PC-9 (cell line): ENCODE measurements around the gene CDK11B. TPM values are rescaled to one million over a fixed set of nuclear protein-coding genes. Genes with fewer than 3 reads are reported as not detected.

Experiments used
- BruUV-seq: library from RNA; stranded (reverse); fragments of 400-500 nt; replicated peaks from 2 replicates; lab custom pipeline; 2021; lab: Mats Ljungman, UMichigan
- CTCF ChIA-PET: fragments of 300-600 bp; sonication (Branson Sonifier 250); formaldehyde crosslinking; loops from one replicate; lab custom pipeline; 2022; ENCODE audit warnings: antibody characterized with exemption; lab: Charles Lee
- POLR2A ChIA-PET: fragments of 300-600 bp; sonication (Branson Sonifier 250); formaldehyde crosslinking; loops from one replicate; lab custom pipeline; 2022; ENCODE audit warnings: antibody characterized with exemption; ENCODE audit not compliant: unreplicated experiment; lab: Charles Lee
- DNase-seq, 2 experiments: peaks; one replicate each; pipeline versions ENCODE4 v3.0.0 to v3.0.0-alpha.2; 2015 to 2022; ENCODE audit warnings: mixed read lengths in 1 of 2
- H2AFZ ChIP-seq: fragments of 200-600 bp; sonication (generic); 2 replicates; pipeline ENCODE4 v1.8.1; 2017; ENCODE audit warnings: antibody characterized with exemption
- H3F3A ChIP-seq: fragments of 200-600 bp; sonication (generic); 2 replicates; pipeline ENCODE4 v1.8.1; 2017; ENCODE audit warnings: antibody characterized with exemption, mild to moderate bottlenecking, low read depth; ENCODE audit not compliant: insufficient read depth
- H3K27ac ChIP-seq: fragments of 200-600 bp; sonication (generic); 2 replicates; pipeline ENCODE4 v1.6.1; 2016; ENCODE audit warnings: mixed run types
- H3K27me3 ChIP-seq: fragments of 200-600 bp; sonication (generic); 2 replicates; pipeline ENCODE4 v1.6.1; 2016; ENCODE audit warnings: low read depth, mixed run types; ENCODE audit not compliant: insufficient read depth
- H3K36me3 ChIP-seq: fragments of 200-600 bp; sonication (generic); 2 replicates; pipeline ENCODE4 v1.6.1; 2016; ENCODE audit warnings: low read depth, mixed run types
- H3K4me1 ChIP-seq: fragments of 200-600 bp; sonication (generic); replicated peaks from 2 replicates; pipeline ENCODE4 v1.6.1; 2016; ENCODE audit warnings: mixed run types; ENCODE audit not compliant: insufficient read depth
- H3K4me2 ChIP-seq: fragments of 200-600 bp; sonication (generic); 2 replicates; pipeline ENCODE4 v1.6.1; 2017; ENCODE audit warnings: mixed run types
- H3K4me3 ChIP-seq: fragments of 200-600 bp; sonication (generic); 2 replicates; pipeline ENCODE4 v1.6.1; 2016; ENCODE audit warnings: mixed run types
- H3K79me2 ChIP-seq: fragments of 200-600 bp; sonication (generic); 2 replicates; pipeline ENCODE4 v1.6.1; 2017; ENCODE audit warnings: low read depth, mixed run types
- H3K9me2 ChIP-seq: fragments of 200-600 bp; sonication (generic); 2 replicates; pipeline ENCODE4 v1.8.1; 2017; ENCODE audit warnings: mild to moderate bottlenecking; ENCODE audit not compliant: insufficient read depth
- H3K9me3 ChIP-seq: fragments of 200-600 bp; sonication (generic); 2 replicates; pipeline ENCODE4 v1.8.1; 2016; ENCODE audit warnings: low read depth; ENCODE audit not compliant: insufficient read depth
- H4K20me1 ChIP-seq: fragments of 200-600 bp; sonication (generic); 2 replicates; pipeline ENCODE4 v1.8.1; 2017; ENCODE audit not compliant: insufficient read depth
- EZH2 ChIP-seq: fragments of 200-600 bp; sonication (generic); IDR thresholded peaks from 2 replicates; pipeline ENCODE4 v1.8.0; 2017; ENCODE audit warnings: antibody characterized with exemption, low read depth
- intact Hi-C: fragments of 100-400 bp; cut with micrococcal nuclease; formaldehyde crosslinking; loops from one replicate; pipeline ENCODE4 v1.10.0; 2022; ENCODE audit not compliant: unreplicated experiment
- total RNA-seq: library from RNA; stranded (reverse); gene quantifications from 2 replicates; pipeline ENCODE4 v1.2.3, GENCODE V29; 2021
- TF ChIP-seq, protein P1 (sequence below): fragments of 200-600 bp; sonication (generic); conservative IDR thresholded peaks from 2 replicates; pipeline ENCODE4 v1.6.1; 2017; ENCODE audit warnings: mixed run types, antibody characterized with exemption, mild to moderate bottlenecking, moderate library complexity

CDK11B gene
- total RNA-seq, 1 experiment from 2014 or later = 21.2 TPM

DNA sequence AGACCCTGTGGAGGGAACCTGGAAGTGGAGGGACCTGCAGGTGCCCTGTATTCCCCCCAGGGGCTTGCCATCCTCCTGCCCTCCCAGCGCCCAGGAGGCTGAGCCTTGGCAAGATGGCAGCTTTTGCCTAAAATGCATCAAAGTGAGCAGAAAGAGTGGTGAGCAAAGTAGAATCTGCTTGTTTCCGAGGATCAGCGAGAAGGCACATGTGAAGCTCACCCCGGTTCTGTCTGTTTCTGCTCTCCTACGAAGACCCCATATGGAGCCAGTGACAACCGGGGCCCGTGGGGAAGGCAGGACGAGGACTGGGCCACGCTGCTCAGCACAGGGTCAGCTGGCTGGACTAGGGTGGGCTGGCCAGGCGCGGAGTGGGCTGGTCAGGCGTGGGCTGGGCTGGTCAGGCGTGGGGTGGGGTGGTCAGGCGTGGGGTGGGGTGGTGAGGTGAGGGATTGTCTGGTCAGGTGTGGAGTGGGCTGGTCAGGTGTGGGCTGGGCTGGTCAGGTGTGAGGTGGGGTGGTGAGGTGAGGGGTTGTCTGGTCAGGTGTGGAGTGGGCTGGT, 53.7 kb downstream of the CDK11B start:
- no peak overlapping the region for H2AFZ ChIP-seq
- TF ChIP-seq, protein P1, sequence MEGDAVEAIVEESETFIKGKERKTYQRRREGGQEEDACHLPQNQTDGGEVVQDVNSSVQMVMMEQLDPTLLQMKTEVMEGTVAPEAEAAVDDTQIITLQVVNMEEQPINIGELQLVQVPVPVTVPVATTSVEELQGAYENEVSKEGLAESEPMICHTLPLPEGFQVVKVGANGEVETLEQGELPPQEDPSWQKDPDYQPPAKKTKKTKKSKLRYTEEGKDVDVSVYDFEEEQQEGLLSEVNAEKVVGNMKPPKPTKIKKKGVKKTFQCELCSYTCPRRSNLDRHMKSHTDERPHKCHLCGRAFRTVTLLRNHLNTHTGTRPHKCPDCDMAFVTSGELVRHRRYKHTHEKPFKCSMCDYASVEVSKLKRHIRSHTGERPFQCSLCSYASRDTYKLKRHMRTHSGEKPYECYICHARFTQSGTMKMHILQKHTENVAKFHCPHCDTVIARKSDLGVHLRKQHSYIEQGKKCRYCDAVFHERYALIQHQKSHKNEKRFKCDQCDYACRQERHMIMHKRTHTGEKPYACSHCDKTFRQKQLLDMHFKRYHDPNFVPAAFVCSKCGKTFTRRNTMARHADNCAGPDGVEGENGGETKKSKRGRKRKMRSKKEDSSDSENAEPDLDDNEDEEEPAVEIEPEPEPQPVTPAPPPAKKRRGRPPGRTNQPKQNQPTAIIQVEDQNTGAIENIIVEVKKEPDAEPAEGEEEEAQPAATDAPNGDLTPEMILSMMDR = no peak
- no peak for TF ChIP-seq EZH2
- intact Hi-C loops = no loop called here
- no peaks in the 10 kb centered on the region for H3K9me2 ChIP-seq
- ChIA-PET CTCF (no interaction called here), POLR2A (no interaction called here)
- no TSS peak for BruUV-seq
- no peak for DNase-seq
- no peaks in the 10 kb centered on the region for H3K4me1 ChIP-seq
- H3K4me3 ChIP-seq = no peak overlapping the region
- H3K4me2 ChIP-seq = no peak overlapping the region
- H3K36me3 ChIP-seq = no peaks in the 10 kb centered on the region
- H3K9me3 ChIP-seq = no peaks in the 10 kb centered on the region
- peaks cover 16% of the 10 kb centered on the region; the same call in 1 of the 2 replicates for H3F3A ChIP-seq
- H3K79me2 ChIP-seq = no peaks in the 10 kb centered on the region
- no peaks in the 10 kb centered on the region; the same call in 1 of the 2 replicates for H3K27me3 ChIP-seq
- no peaks in the 10 kb centered on the region for H4K20me1 ChIP-seq
- no peak overlapping the region for H3K27ac ChIP-seq

DNA sequence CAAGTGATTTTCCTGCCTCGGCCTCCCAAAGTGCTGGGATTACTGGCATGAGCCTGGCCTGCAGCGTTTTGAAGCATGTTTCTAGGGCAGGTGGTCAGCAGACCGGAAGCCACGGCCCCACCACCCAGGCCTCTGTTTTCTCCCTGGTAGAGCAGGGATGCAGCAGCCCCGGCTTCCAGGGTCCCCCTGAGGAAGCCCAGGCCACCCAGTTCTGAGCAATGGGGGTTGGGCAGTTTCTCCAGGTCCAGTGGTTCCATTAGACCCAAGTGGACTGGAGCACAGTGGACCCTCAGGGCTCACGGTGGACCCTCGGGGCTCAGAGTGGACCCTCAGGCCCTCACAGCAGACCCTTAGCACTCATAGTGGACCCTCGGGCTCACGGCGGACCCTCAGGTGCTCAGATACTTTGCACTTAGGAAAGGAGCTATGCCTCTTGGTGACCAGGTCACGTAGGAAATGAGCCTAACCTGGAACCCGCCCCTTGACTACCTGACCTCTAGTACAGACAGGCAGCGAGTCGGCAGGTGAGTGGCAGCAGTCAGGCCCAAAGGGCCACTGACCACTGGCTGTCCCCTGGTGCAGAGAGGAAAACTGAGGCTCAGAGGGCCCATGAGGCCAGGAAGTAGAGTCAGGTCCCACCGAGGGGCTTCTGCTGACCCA, 54.3 kb downstream of the CDK11B start:
- H3K79me2 ChIP-seq = no peaks in the 10 kb centered on the region
- H4K20me1 ChIP-seq = no peaks in the 10 kb centered on the region
- no peak overlapping the region for H3K4me3 ChIP-seq
- no peak overlapping the region for H3K27ac ChIP-seq
- no peaks in the 10 kb centered on the region for H3K9me3 ChIP-seq
- no peaks in the 10 kb centered on the region for H3K9me2 ChIP-seq
- H3K4me1 ChIP-seq = no peaks in the 10 kb centered on the region
- H3K36me3 ChIP-seq = no peaks in the 10 kb centered on the region
- TF ChIP-seq EZH2 = no peak
- TF ChIP-seq, protein P1 = no peak
- H2AFZ ChIP-seq = no peak overlapping the region
- no peaks in the 10 kb centered on the region; the same call in 1 of the 2 replicates for H3K27me3 ChIP-seq
- ChIA-PET POLR2A (no interaction called here), CTCF (no interaction called here)
- H3K4me2 ChIP-seq = no peak overlapping the region
- no peak for DNase-seq
- intact Hi-C loops = no loop called here
- BruUV-seq = no TSS peak
- H3F3A ChIP-seq = peaks cover 16% of the 10 kb centered on the region; the same call in 1 of the 2 replicates

DNA sequence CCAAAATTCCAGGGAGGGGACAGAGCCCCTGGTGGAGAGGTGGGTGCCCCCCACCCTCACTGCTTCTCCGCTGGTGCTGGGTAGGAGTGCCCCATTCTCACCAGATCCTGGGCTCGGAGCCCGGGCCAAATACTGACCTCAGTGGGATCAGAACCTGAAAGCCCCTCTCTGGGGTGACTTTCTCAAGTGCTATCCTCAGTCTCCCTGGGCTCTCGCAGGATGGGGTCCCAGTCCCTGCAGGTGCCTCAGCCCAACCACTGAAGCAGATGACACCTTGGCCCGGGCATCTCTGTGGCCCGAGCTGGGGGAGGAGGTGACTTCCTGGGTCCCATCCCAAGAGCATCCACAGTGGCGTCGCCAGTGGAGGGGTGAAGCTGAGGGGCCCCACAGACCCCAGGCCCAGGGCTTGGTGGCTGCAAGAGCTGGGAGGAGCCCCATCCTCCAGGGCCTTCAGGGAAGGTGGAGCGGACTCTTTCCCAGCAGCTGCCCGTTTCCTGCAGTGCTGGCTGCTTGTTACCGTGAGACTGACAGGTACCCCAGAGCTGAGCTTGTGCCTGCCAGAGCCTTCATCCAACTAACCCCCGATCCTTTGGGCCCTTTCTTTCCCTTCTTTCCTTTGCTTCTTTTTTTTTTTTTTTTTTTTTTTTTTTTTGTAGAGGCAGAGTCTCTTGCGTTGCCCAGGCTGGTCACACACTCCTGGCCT, 55.0 kb downstream of the CDK11B start:
- BruUV-seq = no TSS peak
- Histone ChIP-seq H3K4me1 (no peaks in the 10 kb centered on the region), H3K27ac (no peak overlapping the region), H3K4me2 (no peak overlapping the region), H2AFZ (no peak overlapping the region), H3F3A (peaks cover 16% of the 10 kb centered on the region; the same call in 1 of the 2 replicates), H3K36me3 (no peaks in the 10 kb centered on the region), H3K9me2 (no peaks in the 10 kb centered on the region), H3K79me2 (no peaks in the 10 kb centered on the region), H3K27me3 (no peaks in the 10 kb centered on the region; the same call in 1 of the 2 replicates), H3K4me3 (no peak overlapping the region), H3K9me3 (no peaks in the 10 kb centered on the region), H4K20me1 (no peaks in the 10 kb centered on the region)
- TF ChIP-seq, protein P1 = no peak
- TF ChIP-seq EZH2 = no peak
- no peak for DNase-seq
- CTCF ChIA-PET = no interaction called here
- intact Hi-C loops = no loop called here
- POLR2A ChIA-PET = no interaction called here
